ENCODE data around the gene DPF3.
A peak's percentile ranks its signal among the peaks of the same experiment; 100 is the strongest.

Gene DPF3

DNA sequence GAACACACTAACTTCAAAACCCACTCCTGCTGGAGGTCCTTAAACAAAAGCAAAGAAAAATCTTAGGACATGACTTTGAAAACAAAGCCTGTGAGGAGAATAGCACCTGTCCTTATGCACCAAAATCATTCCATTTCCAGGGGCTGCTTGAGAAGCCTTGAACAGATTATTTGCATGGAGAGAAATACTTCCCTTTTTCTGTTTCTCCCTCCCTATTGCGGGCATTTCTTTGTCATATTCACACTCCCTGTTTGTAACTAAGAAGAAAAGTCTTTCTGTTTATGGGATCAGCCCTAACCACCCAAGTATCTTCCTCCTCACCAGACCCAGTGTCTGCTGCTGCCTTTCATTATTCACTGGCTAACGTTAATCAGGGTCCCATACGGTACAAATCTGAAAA is 218.8 kb downstream of the DPF3 start:
- no peak for DNase-seq

DNA sequence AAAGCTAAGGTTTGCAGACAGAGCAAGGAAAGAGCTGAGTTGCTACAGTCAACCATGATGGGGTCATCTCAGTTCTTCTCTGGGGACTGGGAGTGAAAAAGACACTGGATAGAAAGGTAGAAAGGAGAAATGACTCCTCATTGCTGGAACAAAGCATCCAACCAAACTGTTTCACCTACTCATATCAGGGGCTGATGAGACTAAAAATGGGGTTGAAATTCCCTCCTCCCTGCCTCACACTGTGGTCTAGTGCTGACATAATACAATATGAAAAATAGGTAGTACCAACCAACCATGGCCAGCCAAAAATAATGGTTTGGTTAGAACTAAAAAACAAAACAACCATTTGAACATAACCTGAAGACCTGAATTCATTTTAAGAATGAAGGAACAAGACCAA is 220.7 kb downstream of the DPF3 start:
- DNase-seq: no peak

DNA sequence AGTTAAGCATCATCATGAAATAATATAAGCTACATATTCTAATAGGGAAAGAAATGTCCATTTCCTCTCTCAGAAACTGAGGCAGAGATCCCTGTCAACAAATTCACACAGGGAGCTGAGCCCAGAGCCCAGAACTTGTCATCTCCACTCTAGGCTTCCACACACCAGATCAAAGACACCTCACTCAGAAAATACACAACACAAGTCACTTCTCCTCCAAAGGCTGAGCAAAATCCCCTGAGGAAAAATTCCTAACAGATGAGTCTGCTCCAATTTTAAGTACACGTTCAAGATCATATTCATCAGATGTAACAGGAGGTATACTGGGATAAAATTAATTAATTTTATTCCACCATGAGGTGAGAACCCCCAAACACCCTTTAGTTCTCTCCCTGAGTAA is 227.3 kb downstream of the DPF3 start:
- no peak for DNase-seq

DNA sequence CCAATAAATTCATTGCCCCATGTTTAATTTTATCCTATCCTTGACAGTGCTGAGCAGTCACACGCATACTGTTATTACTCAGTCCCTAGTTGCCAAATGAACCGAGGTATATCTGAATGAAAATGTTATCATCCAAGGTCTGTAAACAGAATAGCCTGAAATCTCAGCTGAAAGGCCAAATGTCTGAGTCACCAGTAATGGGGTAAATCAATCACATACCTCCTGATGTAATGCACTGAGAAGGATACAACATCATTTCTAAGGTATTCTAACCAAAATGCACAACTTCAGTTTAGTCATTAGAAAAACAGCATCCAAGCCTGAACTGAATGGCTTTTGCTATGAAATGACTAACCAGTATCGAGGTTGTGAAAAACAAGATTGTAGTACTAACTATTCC is 228.6 kb downstream of the DPF3 start:
- no peak for DNase-seq

DNA sequence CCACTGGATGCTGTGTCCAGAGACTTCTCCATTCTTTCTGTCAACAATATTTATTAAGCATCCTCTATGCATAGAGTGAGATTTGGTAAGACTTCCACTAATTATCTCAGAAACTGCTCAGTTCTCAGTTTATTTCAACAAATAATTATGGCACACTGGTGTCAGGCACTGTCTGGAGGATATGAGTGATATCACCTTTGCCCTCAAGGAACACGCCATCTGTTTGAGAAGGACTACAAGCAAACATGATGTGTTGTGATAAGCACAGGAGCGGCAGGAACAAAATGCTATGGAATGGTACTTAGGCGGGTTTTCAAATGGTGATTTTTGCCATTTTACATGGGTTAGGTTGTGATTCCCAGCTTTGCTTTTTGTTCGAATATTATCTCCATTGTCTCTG is 229.2 kb downstream of the DPF3 start:
- DNase-seq: no peak

DNA sequence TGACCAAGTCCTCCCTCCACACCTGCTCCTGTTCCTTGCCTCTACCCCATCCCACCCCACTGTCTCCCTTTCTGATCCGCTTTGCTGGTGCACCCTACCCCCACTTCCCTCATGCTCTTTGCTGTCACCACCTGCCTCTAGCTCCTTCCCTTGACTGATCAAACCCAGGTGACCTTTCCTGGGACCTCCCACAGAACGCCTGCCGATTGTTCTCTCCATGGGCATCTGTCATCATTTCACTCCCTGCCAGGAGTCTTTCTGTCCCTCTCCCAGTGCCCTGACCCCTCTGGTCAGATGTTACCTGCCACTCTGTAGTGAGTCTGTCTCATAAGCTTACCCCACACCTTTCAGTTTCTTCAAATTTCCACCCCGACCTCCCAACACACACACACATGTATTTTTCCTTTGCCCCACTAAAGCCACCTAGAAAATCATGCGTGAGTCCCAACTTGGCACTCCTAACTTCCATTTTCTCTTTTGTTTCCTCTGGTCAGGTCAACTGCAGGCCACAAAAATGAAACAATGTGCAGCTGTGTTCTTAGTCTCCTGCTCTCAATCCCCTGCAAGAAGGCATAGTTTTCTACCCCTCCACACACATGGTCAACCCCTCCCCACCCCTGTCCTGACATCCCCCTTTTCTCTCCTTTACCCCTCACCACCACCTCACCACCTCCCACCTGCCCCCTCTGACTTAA is 229.8 kb downstream of the DPF3 start:
- no peak for DNase-seq

DNA sequence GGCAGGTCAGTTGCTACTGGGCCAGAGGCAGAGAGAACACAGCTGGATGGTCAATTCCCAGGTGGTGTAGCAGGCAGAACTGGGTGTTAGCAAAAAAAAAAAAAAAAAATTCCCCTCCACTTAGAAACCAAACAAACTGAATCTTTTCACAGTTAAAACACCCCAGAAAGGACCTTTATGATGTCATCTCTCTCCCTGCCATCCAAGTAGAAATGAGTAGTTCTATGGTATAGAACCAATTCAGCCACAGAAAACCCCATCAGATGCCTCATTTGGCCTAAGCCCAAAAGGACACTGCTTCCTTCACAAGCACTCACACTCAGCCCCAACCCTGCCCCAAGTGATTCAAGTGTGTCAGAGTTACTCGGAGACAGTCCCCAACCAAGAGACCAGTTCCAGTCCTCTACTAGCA is 230.8 kb downstream of the DPF3 start:
- DNase-seq: no peak

DNA sequence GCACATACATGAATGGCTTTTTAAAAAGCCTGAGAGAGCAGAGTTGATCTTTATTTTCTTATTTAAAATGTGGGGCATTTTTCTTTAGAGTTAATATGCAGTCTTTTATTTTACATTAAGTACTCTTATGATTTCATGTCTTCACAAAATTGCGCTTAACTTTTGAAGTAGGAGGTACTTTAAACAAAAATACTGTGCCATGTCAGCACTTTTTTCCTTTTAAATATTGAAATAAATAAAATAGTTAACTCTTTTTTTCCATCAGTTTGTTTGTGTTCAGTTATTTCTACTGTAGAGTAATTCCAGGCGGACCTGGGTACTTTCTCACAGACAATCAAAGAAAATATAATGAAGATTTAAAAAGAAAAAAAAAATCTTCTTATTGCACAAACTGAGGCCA is 231.7 kb downstream of the DPF3 start:
- DNase-seq: no peak

DNA sequence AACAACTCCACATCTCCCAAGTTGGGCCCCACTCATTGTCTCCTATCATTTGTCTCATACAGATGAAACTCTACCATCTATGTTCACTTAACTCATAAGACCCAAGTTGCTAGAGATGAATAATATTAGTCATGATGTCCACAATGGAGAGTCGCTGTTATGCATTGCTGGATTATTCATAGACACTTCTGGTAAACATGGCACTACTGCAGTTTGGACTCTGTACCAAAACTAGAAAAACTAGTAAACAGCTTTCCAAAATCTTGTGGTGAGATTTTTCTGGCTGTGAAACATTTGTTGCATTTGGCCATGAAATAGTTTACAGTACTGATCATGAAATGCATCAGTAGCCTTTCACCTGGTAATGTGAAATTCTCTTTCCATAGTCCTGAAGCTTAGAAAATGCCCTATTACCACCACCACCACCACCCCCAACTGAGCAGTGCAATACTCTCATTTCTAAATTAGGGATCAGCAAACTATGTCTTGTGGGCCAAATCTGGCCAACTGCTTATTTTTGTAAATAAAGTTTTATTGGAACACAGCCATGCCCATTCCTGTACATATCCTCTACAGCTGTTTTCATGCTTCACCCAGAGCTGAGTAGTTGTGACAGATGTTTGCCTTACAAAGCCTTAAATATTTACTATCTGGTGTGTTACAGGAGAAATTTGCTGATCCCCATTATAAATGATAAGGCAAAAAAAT is 236.5 kb downstream of the DPF3 start:
- no peak for DNase-seq

DNA sequence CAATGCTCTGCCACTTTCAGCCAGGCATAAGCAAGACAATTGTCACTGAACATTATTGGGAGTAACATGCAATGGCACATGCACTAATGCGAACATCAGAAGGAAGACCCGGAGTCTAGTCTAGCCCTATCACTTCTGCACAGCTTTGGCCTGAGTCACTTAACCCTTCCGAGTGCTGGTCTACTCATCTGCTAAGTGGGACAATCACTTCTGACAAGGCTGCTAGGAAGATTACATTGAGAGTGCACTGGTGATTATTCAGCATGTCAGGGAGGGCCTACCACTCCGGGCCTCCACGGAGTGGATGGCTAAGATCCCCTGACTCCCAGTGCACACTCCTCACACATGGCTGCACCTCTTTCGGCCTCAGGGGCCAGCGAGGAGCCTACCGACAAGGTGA is 240.9 kb downstream of the DPF3 start:
- DNase-seq: no peak

DNA sequence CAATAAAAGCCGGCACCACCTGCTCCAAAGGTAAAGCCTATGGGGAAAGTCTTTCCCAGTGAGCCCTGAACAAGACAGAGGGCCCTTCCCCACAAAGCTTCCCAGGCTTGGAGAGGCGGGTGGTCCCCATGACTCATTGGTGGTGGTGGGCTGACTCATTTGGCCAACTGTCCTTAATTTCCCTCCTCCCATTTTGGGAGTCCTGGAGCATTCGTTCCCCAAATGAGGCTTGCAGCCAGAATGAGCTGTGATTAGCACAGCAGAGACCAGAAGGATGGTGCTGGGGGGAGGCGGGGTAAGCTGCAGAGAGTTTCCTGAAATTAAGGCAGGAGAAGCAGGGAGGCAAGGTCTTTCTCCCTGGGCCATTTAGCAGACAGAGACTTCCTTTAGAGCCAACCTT is 241.7 kb downstream of the DPF3 start:
- no peak for DNase-seq

DNA sequence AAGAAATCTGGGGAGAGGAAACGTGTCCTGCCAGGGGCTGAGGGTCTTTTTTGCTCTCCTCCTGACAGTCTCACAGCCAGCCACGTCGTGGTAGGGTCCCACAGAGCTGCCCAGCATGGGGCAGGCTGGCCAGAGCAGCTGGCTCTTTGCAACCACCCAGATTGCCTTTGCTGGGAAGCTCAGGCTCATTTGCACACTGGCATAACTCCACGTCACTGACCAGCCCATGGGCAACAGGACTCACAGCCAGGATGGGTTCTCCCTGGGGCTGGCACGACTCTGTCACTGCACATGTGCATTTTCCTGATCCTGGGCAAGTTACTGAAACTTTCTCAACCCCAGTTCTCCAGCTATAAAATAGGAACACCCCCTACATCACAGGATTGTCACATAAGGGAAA is 242.2 kb downstream of the DPF3 start:
- DNase-seq: no peak

DNA sequence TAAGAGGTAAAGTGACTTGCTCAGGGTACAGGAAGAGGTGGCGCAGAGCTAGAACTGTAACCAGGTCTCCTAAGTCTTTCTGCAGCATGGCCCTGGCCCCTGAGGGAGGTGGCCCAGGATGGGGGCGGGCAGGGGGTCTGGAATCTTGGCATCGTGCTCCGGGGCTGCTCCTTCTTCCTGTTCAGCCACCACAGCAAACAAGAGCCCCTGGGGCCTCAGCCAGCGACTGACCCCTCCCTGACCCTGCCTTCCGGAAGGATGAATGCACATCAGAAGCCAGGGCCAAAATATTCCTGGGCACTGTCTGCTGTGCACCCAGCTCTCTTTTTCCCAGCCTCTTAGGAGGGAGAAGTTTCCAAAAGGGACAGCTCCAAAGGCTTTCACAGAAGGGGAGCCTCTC is 242.8 kb downstream of the DPF3 start:
- DNase-seq: no peak

DNA sequence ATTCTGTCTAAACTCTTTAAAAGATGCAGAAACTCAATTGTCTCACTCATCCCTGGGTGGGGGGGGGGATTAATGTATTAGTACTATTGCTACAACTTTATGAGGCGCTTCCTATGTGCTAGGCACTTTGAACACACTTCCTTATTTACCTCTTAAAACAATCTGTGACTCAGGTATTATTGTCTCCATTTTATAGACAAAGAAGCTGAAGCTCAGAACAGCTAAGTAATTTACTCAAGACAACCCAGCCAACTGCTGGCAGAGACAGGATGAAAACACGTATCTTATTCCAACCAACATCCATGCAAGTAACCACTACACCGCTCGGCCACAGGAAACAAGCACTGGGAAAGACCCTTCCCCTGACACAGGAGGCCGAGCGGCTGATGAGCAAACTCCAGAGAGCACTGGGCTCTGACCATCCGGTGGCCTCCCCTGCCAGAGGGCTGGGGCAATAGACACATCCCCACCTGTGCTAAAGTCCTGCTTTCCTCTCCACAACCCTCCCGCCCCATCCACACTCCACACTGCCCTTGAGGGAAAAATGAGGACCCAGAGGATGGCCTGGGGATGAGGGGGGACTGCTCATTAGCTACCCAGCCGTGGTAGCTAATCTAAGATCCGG is 244.2 kb downstream of the DPF3 start:
- no peak for DNase-seq

DNA sequence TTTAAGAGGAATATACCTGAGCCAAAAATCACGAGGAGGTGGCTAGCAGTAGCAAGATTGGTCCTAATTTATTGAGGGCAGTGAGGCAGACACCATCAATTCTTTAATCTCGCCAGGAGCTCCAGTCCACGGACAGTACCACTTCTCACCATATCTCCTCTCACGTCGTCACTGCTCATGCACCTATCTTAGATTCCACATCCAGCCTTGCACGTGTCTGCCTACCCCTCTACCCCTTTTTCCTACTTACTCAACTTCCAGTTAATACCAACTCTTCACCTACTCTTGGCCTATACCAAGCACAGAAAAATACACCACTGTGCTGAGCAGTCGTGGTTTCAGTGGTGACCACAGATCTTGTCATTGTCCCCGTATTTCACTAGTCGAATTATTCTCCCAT is 246.1 kb downstream of the DPF3 start:
- DNase-seq: no peak

DNA sequence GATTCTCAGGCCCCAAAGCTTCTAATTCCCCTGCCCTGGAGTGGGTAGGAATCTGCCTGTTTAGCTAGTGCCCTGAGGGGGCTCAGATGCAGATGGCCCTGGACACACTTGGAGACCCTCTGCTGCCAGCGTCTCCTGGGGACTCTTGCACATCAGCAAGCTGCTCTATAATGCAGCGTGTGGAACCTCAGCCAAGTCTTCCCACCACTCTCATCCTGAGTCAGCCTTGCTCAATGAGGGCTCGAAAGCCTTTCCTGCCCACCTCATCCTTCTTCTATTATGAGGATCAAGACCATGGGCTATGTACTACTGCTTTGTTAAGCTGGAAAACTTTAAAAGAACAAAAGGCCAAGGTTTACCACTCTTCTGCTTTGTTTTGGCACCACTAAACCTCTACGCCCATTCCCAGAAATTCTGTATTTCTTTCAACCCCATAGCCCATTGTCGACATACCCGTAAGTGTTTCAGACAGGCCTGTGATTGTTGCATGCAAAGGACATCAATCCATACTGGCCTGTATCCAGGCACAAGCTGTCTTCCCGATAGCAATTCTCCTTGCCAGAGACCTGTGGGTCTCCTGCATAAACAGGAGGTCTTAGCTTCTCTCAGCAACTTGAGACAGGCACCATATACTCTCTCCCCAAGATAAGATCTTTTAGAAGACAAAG is 246.9 kb downstream of the DPF3 start:
- DNase-seq: no peak

DNA sequence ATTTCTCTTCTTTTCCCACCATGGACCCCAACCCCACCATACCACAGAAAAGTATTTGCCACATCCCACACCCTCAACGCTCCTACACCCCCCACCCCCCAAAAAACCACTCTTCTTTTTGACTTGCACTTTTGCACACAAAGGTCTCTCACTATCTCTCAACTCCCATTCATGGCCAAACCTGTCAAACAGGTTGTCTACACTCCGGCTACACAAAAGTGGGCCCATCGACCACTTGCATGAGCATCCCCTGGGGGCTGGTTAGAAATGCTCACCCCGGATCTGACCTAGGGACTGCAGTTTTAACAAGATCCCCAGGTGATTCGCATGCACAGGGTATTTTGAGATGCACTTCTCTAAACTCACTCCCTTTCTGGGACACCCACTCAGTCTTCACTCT is 248.2 kb downstream of the DPF3 start:
- no peak for DNase-seq

DNA sequence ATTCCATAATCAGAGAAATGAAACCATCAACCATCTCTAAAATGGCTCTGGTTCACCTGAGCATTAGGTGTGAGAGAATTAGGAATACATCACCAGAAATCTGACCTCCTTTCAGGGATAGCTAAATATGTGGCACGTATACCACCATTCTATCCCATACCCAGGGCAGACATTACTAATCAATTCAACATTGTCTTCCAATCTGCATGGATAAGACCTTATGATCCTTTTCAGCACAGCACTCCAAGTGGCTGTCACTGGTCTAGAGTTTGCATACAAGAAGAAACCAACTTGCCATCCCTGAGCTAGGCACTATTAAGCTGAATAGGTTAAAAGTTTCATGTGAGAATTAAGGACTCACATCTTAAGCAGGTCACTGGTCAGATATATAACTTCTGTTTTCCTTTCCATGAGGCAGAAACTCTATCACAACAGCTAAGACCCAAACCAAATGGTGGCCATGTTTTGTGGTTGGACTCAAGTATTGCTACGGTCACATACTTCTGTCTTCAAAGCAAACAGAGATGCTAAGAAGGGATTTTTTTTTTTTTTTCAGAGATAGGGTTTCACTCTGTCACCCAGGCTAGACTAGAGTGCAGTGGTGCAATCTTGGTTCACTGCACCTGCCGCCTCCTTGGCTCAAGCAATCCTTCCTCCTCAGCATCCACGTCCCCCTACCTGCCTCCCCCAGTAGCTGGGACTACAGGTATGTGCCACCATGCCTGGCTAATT is 249.0 kb downstream of the DPF3 start:
- no peak for DNase-seq

DNA sequence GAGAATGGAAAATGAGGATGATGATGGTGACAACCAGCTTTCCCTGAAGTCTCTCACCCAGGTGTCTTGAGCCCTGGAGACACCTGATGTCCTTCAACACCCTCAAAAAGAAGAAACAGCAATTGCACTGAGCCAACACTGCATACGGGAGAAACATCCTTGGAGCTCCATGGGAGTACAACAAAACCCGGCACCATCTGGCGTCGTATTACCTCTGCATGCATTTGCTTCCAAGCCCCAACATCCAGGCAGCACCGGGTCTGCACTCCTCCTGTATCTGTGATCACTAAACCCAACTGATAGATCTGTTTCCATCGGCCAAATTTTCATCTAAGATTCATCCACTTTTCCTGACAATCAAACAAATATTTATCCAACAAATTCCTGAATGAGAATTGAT is 249.9 kb downstream of the DPF3 start:
- no peak for DNase-seq

DNA sequence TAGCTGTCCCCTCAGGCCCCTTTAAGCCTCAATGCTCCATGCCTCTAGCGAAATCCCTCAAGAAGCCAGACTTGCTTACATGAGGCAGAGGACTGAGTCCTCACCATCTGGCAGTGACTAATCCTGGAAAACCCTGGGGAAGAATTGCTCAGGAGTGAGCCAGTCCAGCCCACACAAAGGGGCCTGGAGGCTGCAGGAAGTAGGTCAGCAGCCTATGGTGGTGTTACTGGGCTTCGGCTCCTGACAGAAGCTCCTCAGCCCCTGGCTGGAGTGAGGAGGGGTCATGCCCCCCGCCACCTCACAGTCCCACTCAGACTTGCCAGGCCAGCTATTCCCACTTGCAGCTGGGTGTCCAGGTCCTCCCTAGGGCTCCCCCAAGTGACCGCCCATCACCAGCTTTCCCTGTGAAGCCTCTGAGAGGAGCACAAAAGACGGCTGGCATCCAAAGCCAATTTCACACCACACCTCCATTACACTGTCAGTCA is 250.5 kb downstream of the DPF3 start:
- peak; percentile 29 to 74 for DNase-seq

DNA sequence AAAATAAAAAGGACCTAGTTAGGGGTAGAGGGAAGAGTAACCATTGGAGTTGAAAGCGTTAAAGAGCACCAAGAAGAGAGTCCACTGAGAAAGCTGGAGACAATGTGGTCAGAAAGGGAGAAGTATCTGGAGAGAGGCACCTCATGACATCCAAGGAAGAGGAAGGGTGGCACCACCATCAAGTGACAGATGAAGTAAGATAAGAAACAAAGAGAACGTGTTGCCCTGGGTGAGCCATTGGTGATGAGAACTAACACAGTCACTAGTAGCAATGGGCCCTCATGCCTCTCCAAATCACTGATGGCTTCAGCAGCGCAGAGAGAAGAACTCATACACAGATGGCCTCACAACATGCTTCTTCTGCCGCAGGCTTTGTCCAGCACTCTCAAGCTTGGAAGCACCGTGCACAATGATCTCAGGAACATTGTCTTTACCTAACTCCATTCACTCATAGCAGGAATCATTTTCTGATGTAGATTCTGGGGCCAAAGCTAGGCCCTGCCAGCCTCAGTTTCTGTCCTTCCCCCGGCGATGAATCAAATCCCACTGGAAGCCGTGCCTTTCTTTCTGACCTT is 252.9 kb downstream of the DPF3 start:
- DNase-seq: peak; percentile 43 to 47

DNA sequence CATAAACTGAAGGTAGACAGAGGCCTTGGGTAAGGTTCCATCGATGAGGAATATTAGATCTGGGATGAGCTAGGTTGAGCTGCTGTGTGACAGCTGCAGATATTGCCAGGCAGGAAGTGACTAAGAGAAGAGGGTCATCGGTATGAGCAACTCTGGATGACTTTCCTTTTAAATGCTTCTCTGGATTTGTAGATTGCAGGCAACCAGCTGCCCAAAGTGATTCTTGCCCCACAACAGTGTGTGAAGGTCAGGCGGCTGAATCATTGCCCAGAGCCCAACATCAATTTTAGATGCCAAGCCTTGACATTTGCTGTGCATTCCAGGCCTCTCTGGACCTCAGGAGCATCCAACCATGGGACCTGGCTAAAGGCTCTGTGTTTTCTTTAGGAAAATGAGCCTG is 255.9 kb downstream of the DPF3 start:
- peak; percentile 6 to 46 for DNase-seq

Data from inflammatory macrophage (primary cell).